HG02678 (cell line): ENCODE results near the gene IPO13.

Experiments used
- ATAC-seq: cut with Tn5 transposase; IDR thresholded peaks from one replicate; pipeline ENCODE4 v1.9.1; 2021; ENCODE audit warnings: mild to moderate bottlenecking, moderate library complexity; ENCODE audit not compliant: unreplicated experiment

Gene IPO13

GRCh38 chr1:43930168-43930948, 16.4 kb upstream of the IPO13 start:
- no peak for ATAC-seq

GRCh38 chr1:43930949-43931275, 15.8 kb upstream of the IPO13 start:
- ATAC-seq: no peak

DNA sequence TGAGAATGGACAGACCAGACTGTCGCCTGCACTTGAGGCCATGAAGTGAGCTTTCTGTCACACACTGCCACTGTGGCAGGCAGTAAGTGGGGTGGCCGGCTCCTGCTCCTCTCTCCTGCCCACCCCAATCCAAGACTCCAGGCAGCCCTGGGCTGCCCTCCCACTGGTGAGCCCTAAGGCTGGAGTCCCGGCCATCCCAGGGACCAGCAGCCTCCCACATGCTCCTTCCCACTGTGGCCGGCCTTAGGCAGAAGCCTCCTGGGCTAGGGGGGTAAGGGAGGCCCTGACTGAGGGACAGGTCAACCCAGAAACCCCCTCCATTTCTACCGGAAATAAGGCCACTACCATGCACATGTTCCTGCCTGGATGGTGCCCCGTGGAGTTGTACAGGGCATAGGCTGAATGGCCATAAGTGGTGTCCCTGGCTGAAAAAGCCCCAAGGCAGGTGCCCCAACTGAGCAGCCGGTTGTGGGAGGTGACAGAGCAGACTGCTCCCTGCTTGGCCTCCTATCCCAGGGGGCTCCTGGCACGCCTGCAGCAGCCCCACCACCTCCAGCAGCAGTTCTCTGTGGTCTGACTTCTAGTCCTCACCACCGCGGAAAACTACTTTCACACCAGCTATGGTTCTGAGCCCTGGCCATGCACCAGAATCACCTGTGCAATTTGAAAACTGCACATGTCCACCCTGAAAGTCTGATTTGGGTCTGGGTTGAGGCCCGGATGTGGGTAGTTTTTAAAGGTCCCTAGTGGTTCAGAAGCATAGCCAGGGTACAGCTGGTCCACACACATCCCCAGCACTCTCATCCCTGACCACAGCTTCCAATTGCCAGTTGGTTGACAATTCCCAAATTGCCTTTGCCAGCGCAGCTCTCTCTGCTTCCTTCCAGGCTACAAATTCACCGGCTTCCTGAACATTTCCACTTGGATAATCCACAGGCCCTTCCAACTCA, 14.8 kb upstream of the IPO13 start:
- no peak for ATAC-seq

GRCh38 chr1:43932786-43933385, 13.9 kb upstream of the IPO13 start:
- ATAC-seq: no peak

DNA sequence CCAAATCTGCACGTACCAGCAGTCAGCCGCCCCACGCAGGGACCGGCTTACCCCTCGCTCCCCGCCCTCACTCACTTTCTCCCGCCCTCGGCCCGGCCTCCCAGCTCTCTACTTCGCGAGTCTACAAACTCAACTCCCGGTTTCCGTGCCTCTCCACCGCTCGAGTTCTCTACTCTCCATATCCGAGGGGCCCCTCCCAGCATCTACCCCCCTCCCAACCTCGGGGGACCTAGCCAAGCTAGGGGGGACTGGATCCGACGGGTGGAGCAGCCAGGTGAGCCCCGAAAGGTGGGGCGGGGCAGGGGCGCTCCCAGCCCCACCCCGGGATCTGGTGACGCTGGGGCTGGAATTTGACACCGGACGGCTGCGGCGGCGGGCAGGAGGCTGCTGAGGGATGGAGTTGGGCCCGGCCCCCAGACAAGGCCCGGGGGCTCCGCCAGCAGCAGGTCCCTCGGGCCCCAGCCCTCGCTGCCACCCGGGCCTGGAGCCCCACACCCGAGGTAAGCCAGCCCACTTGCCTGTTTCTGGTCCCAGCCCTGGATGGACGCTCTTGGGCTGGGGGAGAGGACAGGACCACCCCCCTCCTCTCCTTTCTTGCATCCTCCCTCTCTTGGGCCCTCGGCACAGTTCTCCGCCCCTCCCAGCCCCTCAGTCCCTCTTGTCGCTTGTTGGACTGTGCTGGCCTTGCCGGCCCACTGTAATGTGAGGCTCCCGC, 13.2 kb upstream of the IPO13 start, which contains the start of gene ARTN:
Gene ARTN, plus strand, starts transcription at position 416 of the 715 bp plus-strand sequence. CDS start 1,856 bp downstream, outside the sequence.
- ATAC-seq: no peak

DNA sequence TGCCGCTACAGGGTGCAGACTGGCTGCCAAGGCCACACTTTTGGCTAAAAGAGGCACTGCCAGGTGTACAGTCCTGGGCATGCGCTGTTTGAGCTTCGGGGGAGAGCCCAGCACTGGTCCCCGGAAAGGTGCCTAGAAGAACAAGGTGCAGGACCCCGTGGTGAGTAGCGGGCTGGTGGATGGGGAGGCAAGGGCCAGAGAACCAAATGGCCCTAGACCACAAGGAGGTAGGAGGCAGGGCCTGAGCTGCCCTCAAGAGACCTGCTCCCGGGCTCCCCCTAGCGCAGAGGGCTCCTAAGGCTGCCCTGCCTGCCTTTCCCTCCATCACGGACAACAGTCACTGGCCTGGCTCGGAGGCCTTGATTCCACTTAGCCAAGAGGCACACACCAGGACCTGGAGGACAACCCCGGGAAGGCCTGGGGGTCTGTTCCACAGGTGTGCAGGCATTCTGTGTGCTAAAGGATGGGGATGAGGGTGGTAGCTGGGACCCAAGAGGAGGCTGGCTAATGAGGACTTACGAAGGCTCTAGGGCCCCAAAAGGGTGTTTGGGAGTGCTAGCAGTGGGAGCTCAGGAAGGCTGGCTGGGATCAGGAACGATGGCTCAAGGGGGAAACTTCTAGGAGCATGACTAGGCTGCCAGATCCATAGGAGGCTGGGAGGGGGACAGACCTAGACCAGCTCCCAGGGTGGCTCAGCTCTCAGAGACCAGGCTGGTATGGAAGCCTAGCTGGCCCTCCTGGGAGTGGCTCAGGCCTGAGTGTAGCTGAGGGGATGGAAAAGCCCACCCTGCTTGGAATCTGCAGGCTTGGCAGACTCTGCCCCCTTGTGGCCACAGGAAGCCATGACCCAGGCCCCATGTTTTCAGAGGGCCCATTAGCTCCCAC, 12.4 kb upstream of the IPO13 start:
- ATAC-seq: no peak

DNA sequence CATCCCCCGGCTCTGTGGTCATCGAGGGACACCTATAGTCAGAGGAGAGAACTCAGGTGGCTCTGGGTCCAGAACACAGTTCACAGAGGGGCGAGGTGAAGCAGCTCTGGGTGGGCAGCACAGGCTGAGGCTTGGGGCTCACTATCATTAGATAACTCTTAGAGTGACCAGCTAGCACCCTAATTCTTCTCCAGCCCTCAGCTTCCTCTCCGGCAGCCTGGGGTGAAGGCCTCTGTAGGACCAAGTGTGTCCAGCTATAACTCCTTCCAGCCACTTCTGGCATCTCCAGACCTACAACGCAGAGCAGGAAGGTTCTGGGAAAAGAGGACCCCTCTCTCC, 11.8 kb upstream of the IPO13 start:
- no peak for ATAC-seq

DNA sequence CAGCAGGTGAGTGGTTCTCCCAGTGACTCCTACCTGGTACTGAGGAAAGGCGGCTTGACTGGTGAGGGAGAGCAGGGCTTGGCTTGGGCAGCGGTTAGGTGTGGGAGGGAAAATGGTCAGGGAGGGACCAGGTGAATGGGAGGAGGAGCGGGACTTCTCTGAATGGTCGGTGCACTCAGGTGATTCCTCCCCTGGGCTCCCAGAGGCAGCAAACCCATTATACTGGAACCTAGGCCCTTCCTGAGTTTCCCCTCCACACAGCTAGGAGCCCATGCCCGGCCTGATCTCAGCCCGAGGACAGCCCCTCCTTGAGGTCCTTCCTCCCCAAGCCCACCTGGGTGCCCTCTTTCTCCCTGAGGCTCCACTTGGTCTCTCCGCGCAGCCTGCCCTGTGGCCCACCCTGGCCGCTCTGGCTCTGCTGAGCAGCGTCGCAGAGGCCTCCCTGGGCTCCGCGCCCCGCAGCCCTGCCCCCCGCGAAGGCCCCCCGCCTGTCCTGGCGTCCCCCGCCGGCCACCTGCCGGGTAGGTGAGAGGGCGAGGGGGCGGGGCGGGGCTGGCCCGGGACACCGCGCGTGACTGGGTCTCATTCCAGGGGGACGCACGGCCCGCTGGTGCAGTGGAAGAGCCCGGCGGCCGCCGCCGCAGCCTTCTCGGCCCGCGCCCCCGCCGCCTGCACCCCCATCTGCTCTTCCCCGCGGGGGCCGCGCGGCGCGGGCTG, 10.9 kb upstream of the IPO13 start:
- ATAC-seq: no peak

DNA sequence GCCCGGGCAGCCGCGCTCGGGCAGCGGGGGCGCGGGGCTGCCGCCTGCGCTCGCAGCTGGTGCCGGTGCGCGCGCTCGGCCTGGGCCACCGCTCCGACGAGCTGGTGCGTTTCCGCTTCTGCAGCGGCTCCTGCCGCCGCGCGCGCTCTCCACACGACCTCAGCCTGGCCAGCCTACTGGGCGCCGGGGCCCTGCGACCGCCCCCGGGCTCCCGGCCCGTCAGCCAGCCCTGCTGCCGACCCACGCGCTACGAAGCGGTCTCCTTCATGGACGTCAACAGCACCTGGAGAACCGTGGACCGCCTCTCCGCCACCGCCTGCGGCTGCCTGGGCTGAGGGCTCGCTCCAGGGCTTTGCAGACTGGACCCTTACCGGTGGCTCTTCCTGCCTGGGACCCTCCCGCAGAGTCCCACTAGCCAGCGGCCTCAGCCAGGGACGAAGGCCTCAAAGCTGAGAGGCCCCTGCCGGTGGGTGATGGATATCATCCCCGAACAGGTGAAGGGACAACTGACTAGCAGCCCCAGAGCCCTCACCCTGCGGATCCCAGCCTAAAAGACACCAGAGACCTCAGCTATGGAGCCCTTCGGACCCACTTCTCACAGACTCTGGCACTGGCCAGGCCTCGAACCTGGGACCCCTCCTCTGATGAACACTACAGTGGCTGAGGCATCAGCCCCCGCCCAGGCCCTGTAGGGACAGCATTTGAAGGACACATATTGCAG, 10.2 kb upstream of the IPO13 start:
- no peak for ATAC-seq

GRCh38 chr1:43937179-43937865, 9.4 kb upstream of the IPO13 start:
- no peak for ATAC-seq

- ATAC-seq: no peak
Observed at GRCh38 chr1:43938383-43938782, 8.4 kb upstream of the IPO13 start.

DNA sequence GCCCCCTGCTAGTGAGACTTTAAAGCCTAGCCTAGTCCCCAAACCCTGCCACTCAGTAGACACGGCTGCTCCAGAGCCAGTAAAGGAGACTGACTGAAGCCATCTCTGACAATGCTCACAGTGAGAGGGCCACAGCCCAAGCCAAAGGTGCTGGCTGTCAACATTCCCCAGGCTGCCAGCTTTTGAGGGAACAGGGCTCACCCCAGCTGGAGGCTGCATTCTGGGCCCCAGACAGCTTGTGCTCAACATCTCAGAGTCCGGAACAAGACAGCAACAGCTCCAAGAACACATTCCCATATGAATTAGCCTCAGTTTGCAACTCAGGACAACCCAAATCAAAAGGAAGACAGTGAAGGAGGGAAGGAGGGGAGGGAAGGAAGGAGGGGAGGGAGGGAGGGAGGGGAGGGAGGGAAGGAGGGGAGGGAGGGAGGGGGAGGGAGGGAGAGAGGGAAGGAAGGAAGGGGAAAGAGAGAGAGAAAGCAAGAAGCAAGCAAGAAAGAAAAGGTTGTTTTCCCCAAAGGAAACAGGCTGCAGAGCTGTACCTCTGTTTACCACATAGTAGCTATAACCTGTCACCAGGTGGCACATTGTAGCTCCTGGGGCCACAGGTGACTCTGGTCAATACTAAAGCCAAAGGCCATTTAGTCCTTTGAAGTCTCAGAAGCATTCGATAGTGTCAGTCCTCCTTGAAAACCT, 7.7 kb upstream of the IPO13 start:
- no peak for ATAC-seq

DNA sequence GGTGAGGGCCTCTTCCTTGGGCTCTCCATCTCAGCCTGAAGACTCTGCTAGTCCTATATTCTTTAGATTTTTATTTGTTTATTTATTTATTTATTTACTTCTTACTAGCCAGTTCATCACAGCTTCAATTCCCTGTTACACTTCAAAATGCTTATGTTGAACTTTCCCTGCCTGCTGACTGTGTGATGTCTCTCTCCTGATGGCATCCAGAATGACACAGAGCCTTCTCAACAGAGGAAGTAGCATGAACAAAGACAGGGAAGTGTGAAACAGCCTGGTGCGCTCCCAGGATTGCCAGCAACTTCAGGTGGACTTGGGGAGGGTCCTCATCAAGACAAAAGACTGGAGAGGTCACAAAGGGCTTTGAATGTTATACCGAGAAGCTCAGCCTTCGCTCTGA, 4.3 kb upstream of the IPO13 start:
- ATAC-seq: no peak

DNA sequence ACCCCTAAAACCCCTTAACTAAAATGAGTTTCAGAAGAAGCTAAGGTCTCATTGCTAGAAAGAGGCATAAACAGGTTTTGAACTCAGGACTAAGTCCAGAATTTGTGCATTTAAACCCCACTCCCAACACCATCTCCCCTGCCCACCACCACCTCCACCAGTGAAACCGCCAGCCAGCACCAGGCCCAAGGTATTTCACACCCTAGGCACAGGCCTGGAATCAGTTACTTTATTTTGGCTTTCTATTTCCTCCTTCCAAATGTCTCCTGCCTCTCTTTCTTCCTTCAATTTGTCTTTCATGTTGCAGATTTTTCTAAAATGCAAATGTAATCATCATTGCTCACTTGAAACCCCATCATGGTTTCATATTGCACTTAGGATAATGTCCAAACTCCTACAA, 1.9 kb upstream of the IPO13 start:
- ATAC-seq: no peak

DNA sequence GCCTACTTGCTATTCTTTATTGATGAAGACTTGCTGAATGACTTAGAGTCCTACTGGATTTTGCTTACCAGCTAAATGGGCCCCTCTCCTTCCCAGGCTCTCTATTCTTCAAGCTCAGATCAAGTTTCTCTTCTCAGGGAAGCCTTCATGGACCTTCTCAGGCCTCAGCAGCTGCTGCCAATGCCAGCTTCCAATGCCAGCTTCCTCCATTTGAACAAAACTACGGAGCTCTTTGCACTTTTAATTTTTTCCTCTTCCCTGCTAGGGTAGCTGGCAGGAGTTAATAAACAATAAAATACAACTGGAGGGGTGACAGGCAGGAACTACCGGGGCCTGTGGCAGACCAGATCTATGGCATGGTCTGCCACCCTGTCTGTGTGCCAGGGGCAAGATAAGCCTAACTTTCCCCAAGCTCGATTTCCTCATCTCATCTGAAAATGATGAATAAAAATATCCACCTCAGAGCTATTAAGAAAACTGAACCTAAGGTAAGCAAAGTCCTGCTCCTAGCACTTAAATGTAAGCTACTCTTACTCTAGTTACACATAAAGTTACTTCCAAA, 995 bp upstream of the IPO13 start:
- no peak for ATAC-seq

- ATAC-seq: no peak
Observed at GRCh38 chr1:43947061-43947873, 517 bp downstream of the IPO13 start.
